Astrocyte (in vitro differentiated cells and primary cell): ENCODE results near the gene IFIT2.

Source experiments
- CTCF ChIP-seq: IDR thresholded peaks from 2 replicates; pipeline ENCODE4 v1.5.1; 2011; ENCODE audit warnings: low read depth, mild to moderate bottlenecking, inconsistent platforms, low read length, moderate library complexity; ENCODE audit not compliant: insufficient read depth
- EZH2 ChIP-seq: IDR thresholded peaks from 2 replicates; pipeline ENCODE4 v1.6.1; 2012; ENCODE audit warnings: mild to moderate bottlenecking, low read length, inconsistent platforms; ENCODE audit not compliant: insufficient read depth

GRCh38 chr10:89257581-89257980 lies 44.3 kb upstream of the IFIT2 start:
- TF ChIP-seq CTCF, result no peak
- TF ChIP-seq EZH2, result no peak
